Activated gamma-delta T cell treated with anti-CD3 and anti-CD28 coated beads, Interleukin-2, amount 50 U/mL, for 16 hours (primary cell): ENCODE measurements around the gene CRLF1.

Experiments
- DNase-seq: peaks from one replicate; pipeline ENCODE4 v3.0.0-alpha.2; 2020; ENCODE audit warnings: low read depth

CRLF1 gene

GRCh38 chr19:18606281-18607225 is at the start of gene CRLF1:
CRLF1 (minus strand) TSS chr19:18606799; CDS start chr19:18606656, 143 bp downstream.
- DNase-seq: no peak

- DNase-seq: no peak
Measured at GRCh38 chr19:18655173-18655844, 48.7 kb upstream of the CRLF1 start.

- no peak for DNase-seq
Measured at GRCh38 chr19:18654469-18654868, 47.9 kb upstream of the CRLF1 start.

- DNase-seq: no peak
Measured at GRCh38 chr19:18653853-18654252, 47.3 kb upstream of the CRLF1 start.

- DNase-seq: no peak
Measured at GRCh38 chr19:18651733-18652132, 45.1 kb upstream of the CRLF1 start.

GRCh38 chr19:18651300-18651699 is 44.7 kb upstream of the CRLF1 start:
- DNase-seq: no peak

GRCh38 chr19:18650468-18651041 is 44.0 kb upstream of the CRLF1 start:
- no peak for DNase-seq

- DNase-seq: no peak
Measured at GRCh38 chr19:18650021-18650390, 43.4 kb upstream of the CRLF1 start.

GRCh38 chr19:18649371-18650020 is 42.9 kb upstream of the CRLF1 start:
- no peak for DNase-seq

GRCh38 chr19:18648973-18649315 is 42.3 kb upstream of the CRLF1 start:
- no peak for DNase-seq

- no peak for DNase-seq
Measured at GRCh38 chr19:18647807-18648206, 41.2 kb upstream of the CRLF1 start.

- DNase-seq: no peak
Measured at GRCh38 chr19:18647371-18647767, 40.8 kb upstream of the CRLF1 start.

GRCh38 chr19:18646535-18647370 is 40.2 kb upstream of the CRLF1 start:
- no peak for DNase-seq

GRCh38 chr19:18645035-18645511 is 38.5 kb upstream of the CRLF1 start:
- no peak for DNase-seq

- DNase-seq: no peak
Measured at GRCh38 chr19:18644196-18645034, 37.8 kb upstream of the CRLF1 start.

GRCh38 chr19:18639706-18640243 is 33.2 kb upstream of the CRLF1 start:
- DNase-seq: no peak

GRCh38 chr19:18637673-18638630 is 31.4 kb upstream of the CRLF1 start:
- no peak for DNase-seq

- no peak for DNase-seq
Measured at GRCh38 chr19:18636969-18637629, 30.5 kb upstream of the CRLF1 start, which contains the start of gene KLHL26. KLHL26 (plus strand) TSS chr19:18637028; CDS start chr19:18637055, 27 bp downstream.
